ENCODE results near the gene ZNF524. TPM values are rescaled to one million over a fixed set of nuclear protein-coding genes. Genes with fewer than 3 reads are reported as not detected.

ZNF524 gene
- total RNA-seq, 3 donors from 2014 or later = 22.3 to 25.6 (median 25.4) TPM

DNA sequence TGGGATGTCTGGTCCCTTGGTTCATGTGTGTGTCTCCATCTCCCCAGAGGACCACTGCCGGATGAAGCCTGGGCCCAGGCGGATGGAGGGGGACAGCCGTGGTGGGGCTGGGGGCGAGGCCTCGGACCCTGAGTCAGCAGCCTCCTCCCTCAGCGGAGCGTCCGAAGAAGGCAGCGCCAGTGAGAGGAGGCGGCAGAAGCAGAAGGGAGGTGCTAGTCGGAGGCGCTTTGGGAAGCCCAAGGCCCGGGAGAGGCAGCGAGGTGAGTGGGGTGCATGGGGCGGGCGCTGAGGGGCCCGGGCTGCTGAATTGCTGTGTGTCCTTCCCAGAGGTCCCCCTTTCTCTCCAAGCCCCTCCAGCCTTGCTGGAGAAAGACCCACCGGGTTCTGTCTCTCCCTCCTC lies 51.1 kb downstream of the ZNF524 start:
- Histone ChIP-seq H3K4me3 (no peak overlapping the region), H3K36me3 (no peaks in the 10 kb centered on the region), H3K27ac (no peak overlapping the region), H3K9me3 (no peaks in the 10 kb centered on the region), H3K4me1 (peaks cover 4 to 5% of the 10 kb centered on the region in 2 donors), H3K27me3 (no peaks in the 10 kb centered on the region)
- TF ChIP-seq, protein P1, sequence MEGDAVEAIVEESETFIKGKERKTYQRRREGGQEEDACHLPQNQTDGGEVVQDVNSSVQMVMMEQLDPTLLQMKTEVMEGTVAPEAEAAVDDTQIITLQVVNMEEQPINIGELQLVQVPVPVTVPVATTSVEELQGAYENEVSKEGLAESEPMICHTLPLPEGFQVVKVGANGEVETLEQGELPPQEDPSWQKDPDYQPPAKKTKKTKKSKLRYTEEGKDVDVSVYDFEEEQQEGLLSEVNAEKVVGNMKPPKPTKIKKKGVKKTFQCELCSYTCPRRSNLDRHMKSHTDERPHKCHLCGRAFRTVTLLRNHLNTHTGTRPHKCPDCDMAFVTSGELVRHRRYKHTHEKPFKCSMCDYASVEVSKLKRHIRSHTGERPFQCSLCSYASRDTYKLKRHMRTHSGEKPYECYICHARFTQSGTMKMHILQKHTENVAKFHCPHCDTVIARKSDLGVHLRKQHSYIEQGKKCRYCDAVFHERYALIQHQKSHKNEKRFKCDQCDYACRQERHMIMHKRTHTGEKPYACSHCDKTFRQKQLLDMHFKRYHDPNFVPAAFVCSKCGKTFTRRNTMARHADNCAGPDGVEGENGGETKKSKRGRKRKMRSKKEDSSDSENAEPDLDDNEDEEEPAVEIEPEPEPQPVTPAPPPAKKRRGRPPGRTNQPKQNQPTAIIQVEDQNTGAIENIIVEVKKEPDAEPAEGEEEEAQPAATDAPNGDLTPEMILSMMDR (IDR thresholded peaks at IDR 0.05) = no peak
- TF ChIP-seq POLR2A (IDR thresholded peaks at IDR 0.05) (no peak), POLR2AphosphoS5 (IDR thresholded peaks at IDR 0.05) (no peak)
- DNase-seq (ENCODE audit: low spot score in 2 of 2) = no peak
- intact Hi-C loops (cut with DNase I; ENCODE audit: low total_unique reads) = no loop called here

DNA sequence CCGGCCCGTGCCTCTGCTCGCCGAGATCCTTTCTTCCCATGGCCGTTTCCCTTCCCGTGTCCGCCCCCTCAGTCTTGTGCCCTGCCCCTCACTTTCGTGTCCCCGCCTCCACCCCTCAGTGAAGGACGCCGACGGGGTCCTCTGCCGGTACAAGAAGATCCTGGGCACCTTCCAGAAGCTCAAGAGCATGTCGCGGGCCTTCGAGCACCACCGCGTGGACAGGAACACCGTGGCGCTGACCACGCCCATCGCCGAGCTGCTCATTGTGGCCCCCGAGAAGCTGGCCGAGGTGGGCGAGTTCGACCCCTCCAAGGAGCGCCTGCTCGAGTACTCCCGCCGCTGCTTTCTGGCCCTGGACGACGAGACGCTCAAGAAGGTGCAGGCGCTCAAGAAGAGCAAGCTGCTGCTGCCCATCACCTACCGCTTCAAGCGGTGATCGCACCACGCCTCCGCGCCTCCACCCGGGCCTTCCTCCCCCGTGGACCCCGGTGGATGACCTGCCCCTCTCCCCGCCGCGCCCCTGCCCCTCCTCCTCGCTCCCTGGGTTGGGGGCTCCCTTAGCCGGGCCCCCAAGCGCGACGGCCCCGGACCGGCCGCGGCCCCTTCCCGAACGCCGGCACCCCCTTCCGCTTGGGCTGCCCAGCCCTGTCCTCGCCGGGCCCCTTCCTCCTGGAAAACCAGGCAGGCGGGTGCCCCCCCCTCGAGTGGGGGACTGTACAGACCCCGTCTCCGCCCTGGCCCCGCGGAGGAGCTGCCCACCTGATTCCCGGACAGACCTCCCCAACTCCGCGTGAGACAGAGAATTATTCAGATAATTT lies 52.4 kb downstream of the ZNF524 start:
- peak overlapping the region; percentile 100 for H3K27ac ChIP-seq
- no peak overlapping the region for H3K4me3 ChIP-seq
- H3K36me3 ChIP-seq = no peaks in the 10 kb centered on the region
- H3K9me3 ChIP-seq = no peaks in the 10 kb centered on the region
- TF ChIP-seq POLR2AphosphoS5 (IDR thresholded peaks at IDR 0.05) (no peak), POLR2A (IDR thresholded peaks at IDR 0.05) (no peak)
- TF ChIP-seq, protein P1 (IDR thresholded peaks at IDR 0.05) = no peak
- intact Hi-C loops (cut with DNase I; ENCODE audit: low total_unique reads) = no loop called here
- H3K27me3 ChIP-seq = no peaks in the 10 kb centered on the region
- DNase-seq (ENCODE audit: low spot score in 2 of 2) = no peak
- H3K4me1 ChIP-seq = peaks cover 16 to 18% of the 10 kb centered on the region in 2 donors

Other genes starting within 250 kb of the ZNF524 start
- 1 to 10 TPM in 1 of 3 donors, under 1 TPM in 1, not detected in 1; 0.73 to 1.3 TPM for gene COX6B2, start 245.6 kb upstream of the ZNF524 start, total RNA-seq
- gene GARIN5B, start 237.0 kb upstream of the ZNF524 start, total RNA-seq = not detected
- gene IL11, start 229.8 kb upstream of the ZNF524 start, total RNA-seq = 1 to 10 TPM in 1 of 3 donors, under 1 TPM in 1, not detected in 1; 0.29 to 1.3 TPM
- not detected for gene TMEM190, start 223.5 kb upstream of the ZNF524 start, total RNA-seq
- 10 to 100 TPM in 1 of 3 donors, 1 to 10 TPM in 2; 4.5 to 12.7 (median 9.8) TPM for gene TMEM238, start 216.0 kb upstream of the ZNF524 start, total RNA-seq
- 100 to 1,000 TPM; 462 to 673 (median 471) TPM for gene RPL28, start 214.4 kb upstream of the ZNF524 start, total RNA-seq
- 1 to 10 TPM; 7.2 to 9.0 (median 8.9) TPM for gene UBE2S, start 192.5 kb upstream of the ZNF524 start, total RNA-seq
- under 1 TPM in 1 of 3 donors, not detected in 2; 0.29 TPM for gene SHISA7, start 157.0 kb upstream of the ZNF524 start, total RNA-seq
- 10 to 100 TPM; 42.7 to 71.5 (median 57.0) TPM for gene ISOC2, start 138.6 kb upstream of the ZNF524 start, total RNA-seq
- gene C19orf85, start 135.5 kb upstream of the ZNF524 start, total RNA-seq = not detected
- 1 to 10 TPM; 2.1 to 4.4 (median 4.3) TPM for gene ZNF628, start 123.7 kb upstream of the ZNF524 start, total RNA-seq
- 10 to 100 TPM in 2 of 3 donors, 1 to 10 TPM in 1; 1.9 to 11.3 (median 10.8) TPM for gene NAT14, start 115.1 kb upstream of the ZNF524 start, total RNA-seq
- gene SSC5D, start 111.9 kb upstream of the ZNF524 start, total RNA-seq = 1 to 10 TPM; 3.6 to 7.2 (median 3.8) TPM
- gene SBK2, start 63.2 kb upstream of the ZNF524 start, total RNA-seq = not detected
- 1 to 10 TPM in 1 of 3 donors, not detected in 2; 1.3 TPM for gene SBK3, start 54.7 kb upstream of the ZNF524 start, total RNA-seq
- gene ZNF579, start 19.4 kb upstream of the ZNF524 start, total RNA-seq = 1 to 10 TPM; 1.6 to 2.3 (median 1.6) TPM
- gene FIZ1, start 771 bp upstream of the ZNF524 start, total RNA-seq = 1 to 10 TPM; 3.7 to 7.5 (median 6.1) TPM
- gene ZNF865, start 5.4 kb downstream of the ZNF524 start, total RNA-seq = 1 to 10 TPM; 3.2 to 5.0 (median 3.9) TPM
- gene ZNF784, start 24.3 kb downstream of the ZNF524 start, total RNA-seq = 1 to 10 TPM; 2.6 to 6.7 (median 4.9) TPM
- gene ZNF580, start 40.7 kb downstream of the ZNF524 start, total RNA-seq = 10 to 100 TPM; 21.0 to 24.3 (median 22.4) TPM
- 10 to 100 TPM; 10.7 to 16.8 (median 16.7) TPM for gene ZNF581, start 43.4 kb downstream of the ZNF524 start, total RNA-seq
- gene CCDC106, start 47.9 kb downstream of the ZNF524 start, total RNA-seq = 10 to 100 TPM in 2 of 3 donors, 1 to 10 TPM in 1; 7.9 to 10.5 (median 10.2) TPM
- 10 to 100 TPM; 82.5 to 93.4 (median 85.3) TPM for gene U2AF2, start 54.7 kb downstream of the ZNF524 start, total RNA-seq
- 10 to 100 TPM; 22.2 to 47.2 (median 27.5) TPM for gene EPN1, start 74.9 kb downstream of the ZNF524 start, total RNA-seq
- not detected for gene NLRP9, start 138.1 kb downstream of the ZNF524 start, total RNA-seq
- gene RFPL4A, start 158.8 kb downstream of the ZNF524 start, total RNA-seq = not detected
- gene RFPL4AL1, start 168.8 kb downstream of the ZNF524 start, total RNA-seq = not detected
- gene NLRP11, start 231.7 kb downstream of the ZNF524 start, total RNA-seq = under 1 TPM in 1 of 3 donors, not detected in 2; 0.33 TPM
- gene NLRP4, start 236.3 kb downstream of the ZNF524 start, total RNA-seq = not detected

Measured in breast epithelium (tissue), 4 donors.